Esophagus mucosa (tissue), 1 donor: ENCODE data around the gene MICAL3. TPM values are rescaled to one million over a fixed set of nuclear protein-coding genes. Genes with fewer than 3 reads are reported as not detected.

Experiments
- ATAC-seq: fragments of 200-7000 bp; cut with Tn5 transposase; one replicate; pipeline ENCODE4 v1.9.1; 2020
- total RNA-seq: library from RNA; stranded (reverse); gene quantifications from one replicate; pipeline ENCODE4 v1.2.4, GENCODE V29; 2023
- donor health status: DM: yes; HTN: yes; CAD: no.

The MICAL3 gene
- total RNA-seq, 1 donor from 2014 or later, result 27.3 TPM

DNA sequence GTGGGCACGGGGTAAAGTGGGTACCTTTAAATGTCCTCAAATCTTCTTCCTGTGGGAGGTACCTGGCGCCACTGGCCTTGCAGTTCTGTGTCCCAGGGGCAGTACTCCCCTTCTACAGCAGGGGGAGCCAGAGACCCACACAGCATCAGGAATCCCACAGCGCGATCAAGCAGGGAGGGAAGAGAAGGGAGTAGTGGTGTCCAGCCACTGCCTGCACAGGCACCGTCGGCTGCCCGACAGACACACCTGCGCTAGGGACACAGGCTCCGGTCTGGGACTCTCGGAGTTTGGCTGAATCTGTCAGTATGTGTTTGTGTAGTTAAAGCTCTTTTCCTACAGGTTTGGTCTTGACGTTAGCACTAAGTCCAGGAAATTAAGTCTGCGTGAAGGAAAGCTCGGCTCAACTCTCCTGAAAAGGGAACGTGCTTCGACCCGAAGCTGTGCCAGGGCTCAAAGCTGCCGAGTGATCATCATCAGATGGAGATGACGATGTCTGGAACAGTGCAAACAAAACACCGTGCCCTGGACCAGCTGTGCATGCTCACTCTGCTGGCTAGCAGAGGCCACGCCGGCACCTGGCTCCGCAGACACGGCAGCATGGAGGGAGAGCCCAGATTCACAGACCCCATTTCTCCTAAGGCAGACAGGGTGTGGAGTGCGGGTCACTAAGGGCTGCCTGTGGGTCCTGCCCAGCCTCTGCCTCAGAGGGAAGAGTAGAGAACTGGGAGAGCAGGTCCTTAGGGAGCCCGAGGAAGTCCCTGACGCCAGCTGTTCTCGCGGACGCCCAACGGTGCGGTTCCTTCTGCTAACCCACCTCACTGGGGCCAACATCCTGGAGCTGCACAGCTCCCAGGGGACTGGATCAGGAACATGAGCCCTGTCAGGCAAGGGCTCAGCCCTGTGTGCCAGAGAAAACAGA lies 194.1 kb downstream of the MICAL3 start:
- peak; percentile 93 for ATAC-seq

DNA sequence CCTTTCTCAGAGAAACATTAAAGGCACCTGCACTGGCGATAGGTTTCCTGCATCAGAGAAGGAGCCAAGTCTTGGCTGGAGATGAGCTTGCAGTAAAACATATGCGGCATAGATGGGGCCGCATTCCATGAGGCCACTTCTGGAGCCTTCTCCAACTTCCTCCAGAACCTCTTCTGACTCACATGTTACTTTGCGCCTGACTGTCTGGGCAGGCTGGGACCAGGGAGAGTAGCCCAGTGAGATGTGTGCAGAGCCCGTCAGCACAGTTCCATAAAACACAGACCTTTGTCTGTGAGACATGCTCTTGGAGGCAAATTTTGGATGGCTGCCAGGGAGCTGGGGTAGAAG lies 194.7 kb downstream of the MICAL3 start:
- peak; percentile 31 for ATAC-seq

DNA sequence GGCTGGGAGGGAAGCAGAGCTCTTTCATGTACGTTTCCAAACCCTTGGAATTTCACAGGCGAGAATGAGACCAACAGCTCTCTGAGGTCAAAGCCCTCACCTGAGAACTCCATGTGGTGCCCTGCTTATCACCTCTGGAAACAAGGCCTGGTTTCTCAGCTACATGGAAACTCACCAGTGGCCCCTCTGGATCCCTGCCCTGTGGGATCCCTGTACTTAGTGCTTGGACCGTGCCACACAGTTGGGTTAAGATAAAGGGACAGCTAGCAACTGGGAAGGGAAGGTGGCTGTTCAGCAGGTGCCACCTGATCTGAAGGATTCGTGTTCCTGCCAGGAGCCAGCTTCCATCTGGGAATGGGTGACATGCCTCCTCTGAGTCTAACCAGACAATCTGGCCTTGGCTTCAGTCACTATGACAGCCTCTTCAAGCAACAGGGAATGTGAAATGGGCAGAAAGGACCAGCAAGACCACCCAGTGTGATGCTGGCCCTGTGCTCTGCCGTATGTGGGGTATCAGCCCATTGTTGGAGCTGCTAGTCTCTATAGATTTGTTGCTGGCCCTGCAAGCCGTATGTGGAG lies 195.8 kb downstream of the MICAL3 start:
- ATAC-seq, result no peak

DNA sequence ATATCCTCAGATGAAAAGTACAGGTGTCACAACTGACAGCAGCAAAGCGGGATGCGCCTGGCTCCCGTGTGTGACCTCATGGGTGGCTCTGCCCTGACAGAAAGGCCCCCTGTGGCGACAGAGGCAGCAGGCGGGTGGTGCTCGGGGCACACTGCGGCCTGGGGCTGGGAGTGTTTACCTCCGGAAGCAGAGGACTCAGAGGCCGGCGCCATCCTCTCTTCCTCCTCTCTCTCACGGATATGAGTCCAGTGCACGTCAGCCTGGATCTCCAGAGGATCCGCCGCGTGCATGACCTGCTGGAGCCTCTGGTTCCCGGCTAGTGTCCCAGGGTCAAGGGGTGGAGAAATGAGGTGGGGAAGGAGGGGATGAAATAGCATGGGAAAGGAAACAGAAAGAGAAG lies 196.9 kb downstream of the MICAL3 start:
- no peak for ATAC-seq

DNA sequence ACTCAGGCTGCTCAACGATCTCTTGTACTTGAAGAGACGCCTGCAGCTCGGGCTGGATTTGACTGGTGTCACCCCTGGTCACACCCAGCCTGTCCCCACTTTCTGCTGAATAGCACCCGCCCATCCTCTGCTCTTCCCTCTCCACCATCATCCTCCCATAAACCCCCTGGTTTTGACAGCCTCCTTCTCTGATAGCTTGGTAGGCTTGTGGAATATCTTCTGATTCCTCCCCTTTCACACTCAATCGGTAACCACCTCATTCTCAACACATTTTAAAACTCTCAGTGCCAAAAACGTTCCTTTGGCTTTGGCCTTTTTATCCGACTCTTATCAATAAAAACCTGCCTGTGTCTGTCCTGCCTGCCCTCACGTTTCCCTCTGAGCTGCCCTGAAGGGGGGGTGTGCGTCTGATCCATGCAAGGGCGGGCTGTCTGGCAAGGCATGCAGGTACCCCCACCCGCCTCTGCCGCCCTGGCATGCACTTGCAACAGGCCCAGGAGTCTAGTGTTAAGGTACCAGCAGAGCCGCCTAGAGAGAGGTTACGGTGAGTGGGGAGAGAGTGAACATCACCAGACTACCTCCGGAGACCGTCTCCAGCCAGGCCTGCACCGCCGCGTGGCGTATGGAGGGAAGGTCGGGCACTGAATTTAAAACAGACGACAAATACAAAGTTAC lies 198.3 kb downstream of the MICAL3 start:
- ATAC-seq, result no peak

DNA sequence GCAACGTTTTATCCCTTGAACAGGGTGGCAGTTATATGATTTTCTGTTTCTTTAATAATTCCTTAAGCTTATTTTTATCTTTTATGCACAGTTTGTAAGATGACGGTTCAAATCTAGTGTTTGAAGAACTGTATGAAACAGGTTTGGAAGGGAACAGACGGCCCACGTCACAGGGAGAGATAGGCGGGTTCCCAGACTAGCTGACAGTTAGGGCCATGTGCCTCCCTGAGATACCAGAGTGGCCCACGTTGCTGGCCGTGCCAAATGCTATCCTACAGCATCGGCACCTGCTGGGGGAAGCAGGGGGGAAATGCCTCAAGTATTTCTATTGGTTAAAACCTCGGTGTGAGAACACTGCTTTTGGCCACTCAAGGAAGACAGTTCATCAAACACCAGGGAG lies 199.9 kb downstream of the MICAL3 start:
- no peak for ATAC-seq

DNA sequence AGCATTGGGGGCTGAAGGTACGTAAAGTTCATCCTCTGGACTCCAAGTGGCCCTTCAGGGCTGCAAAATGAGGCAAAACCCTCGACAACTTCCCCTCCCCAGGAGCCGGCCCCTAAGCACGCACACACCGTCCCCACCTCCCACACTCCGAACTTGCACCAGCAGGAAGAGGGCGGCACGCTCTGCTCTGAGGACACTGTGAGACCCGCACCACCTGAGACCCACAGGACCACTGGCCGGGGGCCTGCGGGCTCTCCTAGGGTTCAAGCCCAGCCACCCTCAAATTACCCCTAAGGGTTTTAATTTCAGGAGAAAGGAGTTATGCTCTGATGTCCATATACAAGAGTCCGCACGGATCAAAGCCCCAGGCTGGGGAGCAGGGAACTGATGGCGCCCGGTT lies 200.4 kb downstream of the MICAL3 start:
- ATAC-seq, result no peak

DNA sequence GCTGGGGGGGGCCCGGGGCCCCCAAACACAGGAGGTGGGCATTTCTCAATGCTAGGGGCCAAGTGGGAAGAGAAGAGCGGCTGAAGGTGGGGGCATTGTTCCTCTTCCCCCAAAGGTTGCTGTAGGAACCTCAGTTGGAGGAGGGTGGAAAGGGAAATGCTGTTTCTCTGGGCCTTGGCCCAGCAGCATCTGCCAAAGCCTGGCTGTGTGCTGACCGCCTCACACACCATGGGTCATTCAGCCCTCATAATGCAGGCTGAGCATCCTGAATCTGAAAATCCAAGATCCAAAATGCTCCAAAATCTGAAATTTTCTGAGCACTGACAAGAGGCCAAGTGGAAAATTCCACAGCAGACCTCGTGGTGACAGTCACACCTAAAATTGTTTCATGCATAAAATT lies 201.1 kb downstream of the MICAL3 start:
- no peak for ATAC-seq

DNA sequence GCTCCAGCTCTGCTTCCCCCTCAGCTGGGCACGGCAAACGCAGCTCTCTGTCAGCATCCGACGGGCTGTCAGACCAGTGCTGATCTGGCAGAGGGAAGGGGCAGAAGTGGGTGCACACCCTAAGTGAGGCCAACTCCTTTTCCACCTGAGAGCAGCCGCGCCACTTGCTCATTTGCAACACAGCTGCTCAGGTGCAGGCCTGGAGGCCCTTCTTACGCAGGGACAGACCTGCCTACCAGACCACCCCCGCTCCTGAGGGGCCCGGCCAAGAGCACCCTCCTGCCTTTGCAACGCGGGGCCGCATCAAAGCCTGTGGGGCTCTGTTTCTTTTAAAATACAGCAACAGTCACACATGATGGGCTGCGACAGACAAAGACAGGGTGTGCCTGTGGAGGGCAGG lies 202.3 kb downstream of the MICAL3 start:
- no peak for ATAC-seq

DNA sequence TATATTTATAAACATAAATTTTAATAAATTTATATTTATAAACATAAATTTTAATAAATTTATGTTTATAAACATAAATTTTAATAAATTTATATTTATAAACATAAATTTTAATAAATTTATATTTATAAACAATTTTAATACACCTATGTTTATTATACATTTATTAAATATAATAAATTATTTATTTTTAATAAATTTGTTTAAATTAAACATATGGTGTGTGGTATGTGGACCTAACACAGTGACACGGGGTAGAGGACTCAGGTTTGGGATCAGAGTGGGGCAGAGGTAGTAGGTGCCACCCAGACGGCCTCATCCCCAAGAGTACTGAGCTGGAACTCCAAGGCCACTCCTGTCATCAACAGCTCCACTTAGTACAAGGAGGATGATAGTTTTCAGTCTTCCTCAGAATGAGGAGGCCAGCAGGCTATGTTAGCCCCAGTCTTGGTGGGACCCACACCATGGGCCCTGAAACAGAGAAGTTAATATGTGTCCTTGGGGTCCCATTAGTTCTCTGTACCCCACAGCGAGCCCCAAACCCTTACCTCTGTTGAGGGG lies 203.4 kb downstream of the MICAL3 start:
- no peak for ATAC-seq

DNA sequence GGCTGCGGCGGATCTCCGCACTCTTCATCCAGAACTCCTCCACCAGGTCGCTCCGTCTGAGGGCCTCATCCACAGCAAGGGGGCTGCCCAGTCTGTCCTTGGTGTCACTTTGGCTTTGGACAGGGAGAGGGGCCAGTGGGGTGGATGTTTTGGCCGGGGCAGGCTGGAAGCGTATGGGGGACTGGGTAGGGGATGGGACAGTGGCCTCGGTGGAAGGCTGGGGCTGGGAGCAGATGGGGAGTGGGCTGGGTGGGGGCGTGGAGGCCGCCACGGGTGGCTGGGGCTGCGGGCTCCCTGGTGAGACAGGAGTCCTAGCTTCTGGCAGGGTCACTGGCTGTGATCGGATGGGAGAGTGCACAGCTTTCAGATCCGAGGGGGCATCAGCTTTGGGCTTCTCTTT lies 205.7 kb downstream of the MICAL3 start:
- no peak for ATAC-seq

DNA sequence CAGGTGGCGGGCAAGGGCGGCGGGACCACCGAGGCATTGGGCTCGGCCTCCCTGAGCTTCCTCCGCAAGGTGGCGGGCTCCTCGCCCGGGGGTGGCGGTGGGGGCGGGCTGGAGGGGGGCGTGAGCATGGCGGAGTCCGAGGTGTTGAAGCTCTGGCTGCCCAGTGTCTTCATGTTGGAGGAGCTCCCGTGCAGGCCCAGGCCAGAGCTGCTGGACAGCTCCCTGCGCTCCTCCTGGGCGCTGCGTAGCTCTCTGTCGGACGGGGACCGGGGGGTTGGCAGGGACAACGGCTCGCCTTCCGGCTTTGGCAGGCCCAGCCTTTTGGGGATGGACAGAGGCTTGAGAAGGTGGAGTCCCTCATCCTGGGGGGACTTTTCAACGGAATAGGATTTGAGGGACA lies 206.2 kb downstream of the MICAL3 start:
- peak; percentile 9 for ATAC-seq

DNA sequence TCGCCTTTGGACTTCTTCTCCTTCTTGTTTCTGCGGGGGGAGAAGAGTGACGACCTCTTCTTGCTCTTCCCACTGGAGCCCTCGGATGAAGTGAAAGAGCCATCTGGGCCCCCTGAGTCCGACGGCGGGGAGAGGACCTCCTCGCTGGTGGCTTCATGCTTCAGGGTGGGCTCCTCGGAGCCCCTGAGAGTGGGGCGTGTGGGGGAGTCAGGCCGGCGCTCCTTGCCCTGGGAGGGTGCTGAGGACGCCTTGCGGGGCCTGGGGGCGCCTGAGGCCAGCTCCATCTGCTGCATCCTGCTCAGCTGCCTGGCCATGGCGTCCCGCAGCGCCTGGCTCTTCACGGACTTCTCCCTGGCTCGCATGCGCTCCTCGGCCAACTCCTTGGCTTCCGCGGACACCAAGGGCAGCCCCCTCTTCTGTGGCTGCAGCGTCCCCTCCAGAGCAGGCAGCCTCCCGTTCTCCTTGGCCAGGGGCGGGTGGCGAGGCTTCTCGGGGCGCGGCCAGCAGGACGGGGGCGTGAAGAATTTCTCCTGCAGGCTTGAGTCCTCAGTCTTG lies 206.8 kb downstream of the MICAL3 start:
- no peak for ATAC-seq

DNA sequence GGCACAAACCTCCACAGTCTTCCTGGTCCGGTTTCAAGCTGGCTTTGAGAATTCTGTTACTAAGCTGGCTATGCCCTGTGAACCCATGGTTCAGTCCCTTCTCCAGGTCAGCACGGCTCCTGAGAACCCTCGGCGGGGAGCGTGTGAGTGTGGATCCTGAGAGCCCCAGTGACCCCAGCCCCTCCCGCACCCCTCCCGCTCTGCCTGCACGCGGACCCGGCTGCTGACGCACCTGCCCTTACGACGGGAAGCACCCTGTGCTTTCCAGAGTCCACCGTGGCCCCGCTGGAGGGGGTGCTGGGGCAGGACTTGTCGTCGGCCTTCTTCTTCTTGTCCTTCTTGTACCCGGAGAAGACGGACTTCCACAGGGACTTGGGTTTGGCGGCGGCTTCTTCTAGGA lies 207.3 kb downstream of the MICAL3 start:
- no peak for ATAC-seq

DNA sequence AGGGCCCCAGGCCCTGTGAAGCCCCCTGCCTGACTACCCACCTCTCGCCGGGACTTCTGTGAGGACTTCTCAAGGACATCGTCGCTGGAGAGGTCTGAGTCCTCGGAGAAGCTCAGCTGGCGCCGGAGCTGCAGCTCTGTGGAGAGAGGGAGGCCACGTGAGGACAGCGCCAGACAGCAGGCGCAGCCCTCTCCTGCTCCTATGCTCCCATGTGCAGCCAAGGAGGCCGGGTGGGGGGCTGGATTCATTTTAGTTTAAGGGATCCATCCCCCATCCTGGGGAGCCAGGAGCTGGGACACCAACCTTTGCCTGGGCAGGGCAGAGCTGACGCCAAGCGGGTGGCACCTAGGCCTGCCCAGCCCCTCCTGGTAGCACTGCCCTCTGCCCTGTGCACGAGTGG lies 207.7 kb downstream of the MICAL3 start:
- ATAC-seq, result no peak

DNA sequence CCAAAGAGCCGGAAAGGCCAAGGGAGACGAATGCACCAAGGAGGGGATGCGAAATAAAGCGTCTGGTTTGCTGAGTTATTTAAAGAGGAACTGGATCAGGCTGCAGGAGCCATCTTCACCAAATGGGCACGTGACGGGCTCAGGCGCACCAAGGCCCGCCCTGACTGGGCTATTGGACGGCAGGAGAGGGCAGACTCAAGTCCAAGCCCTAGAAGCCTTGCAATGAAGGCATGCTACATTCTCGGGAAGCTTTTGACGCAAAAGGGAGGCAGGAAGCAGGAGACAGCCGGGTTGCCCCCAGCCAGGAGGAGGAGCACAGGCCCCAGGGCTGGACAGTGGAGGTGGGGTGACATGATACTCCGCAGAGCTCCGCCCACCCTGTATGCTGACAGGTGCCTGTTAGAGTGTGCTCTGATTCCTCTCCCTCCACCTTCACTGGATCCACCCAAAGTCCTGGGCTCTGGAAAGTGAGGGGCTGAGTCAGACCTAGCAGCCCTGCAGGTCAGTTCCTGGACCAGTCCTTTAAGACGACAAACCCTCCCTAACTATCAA lies 208.6 kb downstream of the MICAL3 start:
- ATAC-seq, result no peak

DNA sequence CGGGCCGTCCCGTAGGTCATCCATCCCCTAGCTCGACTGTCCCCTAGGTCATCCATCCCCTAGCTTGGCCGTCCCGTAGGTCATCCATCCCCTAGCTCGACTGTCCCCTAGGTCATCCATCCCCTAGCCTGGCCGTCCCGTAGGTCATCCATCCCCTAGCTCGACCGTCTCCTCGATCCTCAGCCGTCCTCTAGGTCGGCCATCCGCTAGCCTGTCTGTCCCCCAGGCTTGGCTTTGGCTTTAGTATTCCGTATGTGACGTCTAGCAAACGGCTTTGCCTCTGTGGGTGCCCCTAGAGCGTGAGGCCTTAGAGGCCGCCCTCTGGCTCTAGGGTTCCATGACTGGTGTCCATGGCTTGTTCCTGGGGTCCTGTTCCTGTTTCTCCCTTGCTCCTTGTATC lies 209.5 kb downstream of the MICAL3 start:
- no peak for ATAC-seq

DNA sequence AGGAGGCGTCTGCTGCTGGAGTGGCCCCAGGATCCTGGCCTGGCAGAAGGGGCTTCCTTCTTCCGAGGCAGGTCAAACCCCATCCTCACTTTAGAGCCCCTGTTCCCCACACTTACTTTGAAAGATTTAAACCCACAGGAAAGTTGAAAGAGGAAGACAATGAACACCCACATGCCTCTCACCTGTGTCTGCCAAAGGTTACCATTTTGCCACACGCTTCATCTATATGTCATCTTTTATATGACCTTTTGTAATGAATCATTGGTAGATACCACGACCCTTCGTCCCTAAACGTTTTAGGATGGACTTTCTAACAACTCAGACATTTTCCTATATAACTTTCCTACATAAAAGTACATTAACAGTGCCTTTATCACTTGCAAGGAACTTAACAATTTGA lies 210.3 kb downstream of the MICAL3 start:
- ATAC-seq, result no peak

DNA sequence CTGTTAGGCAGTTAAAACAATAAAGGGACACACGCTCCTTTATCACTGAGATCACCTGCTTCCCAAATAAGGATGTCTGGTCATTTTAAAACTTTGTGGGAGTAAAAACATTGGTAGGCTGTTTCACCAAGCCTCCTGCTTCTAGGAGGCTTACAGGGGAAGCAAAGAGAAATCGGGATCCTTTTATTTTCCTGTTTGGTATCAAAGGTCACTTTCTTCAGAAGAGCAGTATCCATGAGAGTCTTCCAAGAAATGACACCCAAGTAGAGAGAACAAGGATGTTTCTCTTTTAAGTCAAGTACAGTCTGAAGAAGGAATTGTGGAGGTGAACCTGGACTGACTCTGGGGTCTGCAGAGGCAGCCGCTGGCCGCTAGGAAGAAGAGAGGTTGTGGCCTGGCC lies 213.2 kb downstream of the MICAL3 start:
- no peak for ATAC-seq

DNA sequence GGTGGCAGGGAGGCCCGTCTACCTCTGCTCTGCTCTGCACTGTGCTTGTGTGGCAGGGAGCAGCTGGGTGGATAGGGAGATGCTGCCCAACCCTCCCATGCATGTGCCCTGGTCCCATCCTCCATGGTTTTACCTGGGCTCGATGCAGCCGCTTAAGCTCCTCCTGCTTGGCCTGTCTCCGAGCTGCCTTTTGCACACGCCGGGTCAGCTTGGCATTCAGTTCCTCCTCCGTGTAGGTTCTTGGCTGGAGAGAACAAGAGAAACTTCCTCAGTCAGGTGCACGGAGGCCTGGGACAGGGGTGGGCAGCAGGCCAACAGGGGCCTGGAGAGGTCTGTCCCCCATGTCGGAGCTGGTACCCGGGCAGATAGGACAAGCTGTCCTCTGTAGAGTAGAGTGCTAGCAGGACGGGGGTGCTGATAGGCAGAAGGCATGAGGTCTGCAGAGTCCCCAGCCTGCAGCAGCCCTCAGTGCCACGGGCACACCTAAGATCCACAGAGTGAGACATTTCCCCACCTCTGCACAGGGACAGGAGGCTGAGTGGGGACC lies 213.7 kb downstream of the MICAL3 start:
- ATAC-seq, result no peak

DNA sequence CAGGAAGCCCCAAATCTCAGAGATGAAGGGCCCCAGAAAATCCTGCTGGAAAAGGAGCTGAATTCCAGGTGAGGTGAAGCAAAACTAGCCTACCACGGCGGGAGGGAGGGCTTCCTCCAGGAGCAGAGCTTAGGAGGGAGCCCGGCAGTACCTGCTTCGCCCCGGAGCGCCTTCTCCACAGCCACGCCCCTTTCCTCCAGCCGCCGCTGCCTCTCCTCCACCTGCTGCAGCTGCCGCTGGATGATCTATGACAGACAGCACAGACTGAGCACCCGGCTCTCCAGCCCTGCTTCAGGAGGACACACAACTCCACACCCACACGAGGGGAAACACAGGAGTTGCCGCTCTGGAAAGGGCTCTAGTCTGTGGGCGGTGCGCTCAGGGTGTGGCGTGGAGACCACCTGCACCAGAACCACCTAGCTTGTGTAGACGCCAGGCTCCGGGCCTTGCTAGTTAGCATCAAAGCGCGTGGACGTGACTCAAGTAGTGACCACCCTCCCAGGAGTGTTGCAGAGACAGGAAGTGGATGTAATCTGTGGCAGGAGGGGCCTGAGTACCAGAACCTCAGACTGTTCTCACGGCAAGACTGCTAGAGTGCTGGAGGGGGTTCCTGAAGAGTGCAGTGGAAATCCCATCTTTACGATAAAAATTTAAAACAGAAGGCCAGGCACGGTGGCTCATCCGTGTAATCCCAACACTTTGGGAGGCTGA lies 215.5 kb downstream of the MICAL3 start:
- no peak for ATAC-seq
